Measurements from ENCODE around the gene RIMBP2. TPM values are rescaled to one million over a fixed set of nuclear protein-coding genes. Genes with fewer than 3 reads are reported as not detected.

Gene RIMBP2
- total and polyA plus RNA-seq, 9 of the 15 experiments (the other 6 are each of a cell fraction or from before 2014, with no cell fraction given) = not detected

DNA sequence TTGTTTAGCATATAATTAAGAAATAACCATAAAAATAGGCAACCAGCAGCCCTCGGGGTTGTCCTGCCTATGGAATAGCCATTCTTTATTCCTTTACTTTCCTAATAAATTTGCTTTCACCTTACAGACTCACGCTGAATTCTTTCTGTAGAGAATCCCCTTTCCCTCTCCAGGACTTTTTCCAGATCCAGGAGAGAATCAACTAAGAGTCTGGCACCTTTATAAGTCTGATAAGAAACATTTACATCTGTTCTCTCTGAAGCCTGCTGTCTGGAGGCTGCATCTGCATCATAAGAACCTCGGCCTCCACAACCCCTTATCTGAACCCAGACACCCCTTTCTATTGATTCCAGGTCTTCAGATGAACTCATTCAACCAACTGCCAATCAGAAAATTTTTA, 32.3 kb downstream of the RIMBP2 start:
- no TSS peak for BruUV-seq (replicated peaks)
- H3K27me3 ChIP-seq (ENCODE audit: control insufficient read depth in 2 of 2, insufficient read depth in 2 of 2, low read length in 2 of 2) = peaks cover 49 to 71% of the 10 kb centered on the region in 2 experiments
- no peak for TF ChIP-seq CREB3 (tag; conservative IDR thresholded peaks at IDR 0.05; ENCODE audit: low read depth)
- no peak for TF ChIP-seq RBM25 (IDR thresholded peaks at IDR 0.05; ENCODE audit: low read depth, low read length, severe bottlenecking)
- TF ChIP-seq U2AF2 (optimal IDR thresholded peaks at IDR 0.05; ENCODE audit: low read depth, low read length) = no peak
- TF ChIP-seq ZNF583 (CRISPR knock-in tag; IDR thresholded peaks at IDR 0.05) = no peak
- no peak for TF ChIP-seq NFXL1 (CRISPR knock-in tag; IDR thresholded peaks at IDR 0.05)
- TF ChIP-seq NFIC (IDR thresholded peaks at IDR 0.05) = no peak
- no peak for TF ChIP-seq RUNX1 (IDR thresholded peaks at IDR 0.05; ENCODE audit: low read depth)
- TF ChIP-seq, protein P1, sequence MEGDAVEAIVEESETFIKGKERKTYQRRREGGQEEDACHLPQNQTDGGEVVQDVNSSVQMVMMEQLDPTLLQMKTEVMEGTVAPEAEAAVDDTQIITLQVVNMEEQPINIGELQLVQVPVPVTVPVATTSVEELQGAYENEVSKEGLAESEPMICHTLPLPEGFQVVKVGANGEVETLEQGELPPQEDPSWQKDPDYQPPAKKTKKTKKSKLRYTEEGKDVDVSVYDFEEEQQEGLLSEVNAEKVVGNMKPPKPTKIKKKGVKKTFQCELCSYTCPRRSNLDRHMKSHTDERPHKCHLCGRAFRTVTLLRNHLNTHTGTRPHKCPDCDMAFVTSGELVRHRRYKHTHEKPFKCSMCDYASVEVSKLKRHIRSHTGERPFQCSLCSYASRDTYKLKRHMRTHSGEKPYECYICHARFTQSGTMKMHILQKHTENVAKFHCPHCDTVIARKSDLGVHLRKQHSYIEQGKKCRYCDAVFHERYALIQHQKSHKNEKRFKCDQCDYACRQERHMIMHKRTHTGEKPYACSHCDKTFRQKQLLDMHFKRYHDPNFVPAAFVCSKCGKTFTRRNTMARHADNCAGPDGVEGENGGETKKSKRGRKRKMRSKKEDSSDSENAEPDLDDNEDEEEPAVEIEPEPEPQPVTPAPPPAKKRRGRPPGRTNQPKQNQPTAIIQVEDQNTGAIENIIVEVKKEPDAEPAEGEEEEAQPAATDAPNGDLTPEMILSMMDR (IDR thresholded peaks at IDR 0.05 in 2 of 3, conservative IDR thresholded peaks at IDR 0.05 in 1 of 3; ENCODE audit: insufficient read depth in 2 of 3, low read depth in 1 of 3, low read length in 3 of 3) = no peak
- TF ChIP-seq PTRF (tag; IDR thresholded peaks at IDR 0.05) = no peak
- TF ChIP-seq ZNF778 (CRISPR knock-in tag; IDR thresholded peaks at IDR 0.05) = no peak
- TF ChIP-seq ZC3H8 (IDR thresholded peaks at IDR 0.05) = no peak
- no peak for TF ChIP-seq HMG20B (CRISPR knock-in tag; IDR thresholded peaks at IDR 0.05)
- no peak for TF ChIP-seq ZNF444 (CRISPR knock-in tag; IDR thresholded peaks at IDR 0.05)
- no peak for TF ChIP-seq ZNF584 (CRISPR knock-in tag; IDR thresholded peaks at IDR 0.05; ENCODE audit: low read depth)
- TF ChIP-seq PTTG1 (tag; IDR thresholded peaks at IDR 0.05; ENCODE audit: low read depth) = no peak
- in situ Hi-C loops (cut with MboI) (no loop called here), intact Hi-C loops (cut with micrococcal nuclease) (no loop called here)
- H3K4me1 ChIP-seq (replicated peaks in 1 of 2; ENCODE audit: control insufficient read depth in 2 of 2, insufficient read depth in 2 of 2, low read length in 2 of 2) = peaks cover 0 to 4% of the 10 kb centered on the region in 2 experiments; a peak in 1 of 5 replicates
- H3K79me2 ChIP-seq (ENCODE audit: control insufficient read depth, insufficient read depth, low read length) = no peaks in the 10 kb centered on the region
- H3K36me3 ChIP-seq (ENCODE audit: control insufficient read depth, insufficient read depth, low read length) = no peaks in the 10 kb centered on the region
- ChIA-PET CTCF (ENCODE audit: low intra/inter-chr PET ratio) (no interaction called here), POLR2A (no interaction called here)
- no peaks in the 10 kb centered on the region for H4K20me1 ChIP-seq (replicated peaks; ENCODE audit: control insufficient read depth, insufficient read depth, low read length)
- H3K27ac ChIP-seq (ENCODE audit: extremely low read depth, low read depth, low read length) = no peak overlapping the region
- no peak for DNase-seq (ENCODE audit: extremely low read depth in 1 of 4, low spot score in 3 of 4)
- no peak overlapping the region for H3K4me2 ChIP-seq (ENCODE audit: insufficient read depth, low read length)
- 0% methylated on average over 3 of the region's 3 CpGs for WGBS (ENCODE audit: insufficient coverage, low coverage, missing lambda C conversion rate)
- FAIRE-seq = no peak
- no peaks in the 10 kb centered on the region for H3K9me1 ChIP-seq (ENCODE audit: control insufficient read depth, insufficient read depth, low read length)
- no peak overlapping the region for H3K9ac ChIP-seq (ENCODE audit: insufficient read depth in 1 of 2, low read depth in 2 of 2, low read length in 2 of 2)
- no peaks in the 10 kb centered on the region for H3K9me3 ChIP-seq (replicated peaks; ENCODE audit: control insufficient read depth, insufficient read depth, low read depth, low read length)
- no peak overlapping the region for H3K4me3 ChIP-seq
- no peak for ATAC-seq
- H2AFZ ChIP-seq (ENCODE audit: low read depth, low read length) = no peak overlapping the region

Measured in K562 (cell line).